Hepatocyte (in vitro differentiated cells): Measurements from ENCODE around the gene RAP1B. TPM values are rescaled to one million over a fixed set of nuclear protein-coding genes. Genes with fewer than 3 reads are reported as not detected.

Experiments
- DNase-seq: peaks from one replicate; pipeline ENCODE4 v3.0.0-alpha.2; 2016; ENCODE audit warnings: low spot score
- H2AFZ ChIP-seq: fragments of 200-600 bp; sonication (generic); 2 replicates; pipeline ENCODE4 v1.6.0; 2016; ENCODE audit warnings: antibody characterized with exemption, mild to moderate bottlenecking
- H3K27ac ChIP-seq: fragments of 200-600 bp; sonication (generic); 2 replicates; pipeline ENCODE4 v1.5.1; 2016; ENCODE audit warnings: mild to moderate bottlenecking
- H3K27me3 ChIP-seq: fragments of 200-600 bp; sonication (generic); 2 replicates; pipeline ENCODE4 v1.6.1; 2016
- H3K36me3 ChIP-seq: fragments of 200-600 bp; sonication (generic); replicated peaks from 2 replicates; pipeline ENCODE4 v1.5.1; 2016; ENCODE audit warnings: low read depth; ENCODE audit not compliant: insufficient read depth
- H3K4me1 ChIP-seq: fragments of 200-600 bp; sonication (generic); 2 replicates; pipeline ENCODE4 v1.5.1; 2016; ENCODE audit warnings: mild to moderate bottlenecking, moderate library complexity; ENCODE audit not compliant: insufficient read depth
- H3K4me2 ChIP-seq: fragments of 200-600 bp; sonication (generic); 2 replicates; pipeline ENCODE4 v1.6.0; 2016
- H3K4me3 ChIP-seq: fragments of 200-600 bp; sonication (generic); 2 replicates; pipeline ENCODE4 v1.5.1; 2016; ENCODE audit warnings: mild to moderate bottlenecking
- H3K79me2 ChIP-seq: fragments of 200-600 bp; sonication (generic); 2 replicates; pipeline ENCODE4 v1.6.0; 2017; ENCODE audit warnings: mild to moderate bottlenecking
- H3K9me2 ChIP-seq: fragments of 200-600 bp; sonication (generic); replicated peaks from 2 replicates; pipeline ENCODE4 v1.6.0; 2017; ENCODE audit warnings: mild to moderate bottlenecking; ENCODE audit not compliant: insufficient read depth
- H3K9me3 ChIP-seq: fragments of 200-600 bp; sonication (generic); 2 replicates; pipeline ENCODE4 v1.5.1; 2016; ENCODE audit warnings: low read depth, mild to moderate bottlenecking
- H4K20me1 ChIP-seq: fragments of 200-600 bp; sonication (generic); 2 replicates; pipeline ENCODE4 v1.6.0; 2016; ENCODE audit warnings: mild to moderate bottlenecking; ENCODE audit not compliant: insufficient read depth, poor library complexity, severe bottlenecking
- CTCF ChIP-seq: fragments of 200-600 bp; sonication (generic); IDR thresholded peaks from 2 replicates; pipeline ENCODE4 v1.5.1; 2016; ENCODE audit warnings: antibody characterized with exemption, mild to moderate bottlenecking; ENCODE audit not compliant: poor library complexity
- EZH2 ChIP-seq: fragments of 200-600 bp; sonication (generic); IDR thresholded peaks from 2 replicates; pipeline ENCODE4 v1.6.1; 2016; ENCODE audit warnings: antibody characterized with exemption, mild to moderate bottlenecking, borderline replicate concordance
- EZH2phosphoT487 ChIP-seq: fragments of 200-600 bp; sonication (generic); IDR thresholded peaks from one replicate; pipeline ENCODE4 v1.6.1; 2018; ENCODE audit warnings: antibody characterized with exemption, mild to moderate bottlenecking, low read depth, moderate library complexity; ENCODE audit not compliant: unreplicated experiment, severe bottlenecking
- WGBS: methylation state at CpG from one replicate; pipeline ENCODE4 v1.1.6; 2016; ENCODE audit warnings: low lambda C conversion rate; ENCODE audit errors: missing lambda C conversion rate; 5-methylcytosine and 5-hydroxymethylcytosine counted together
- polyA plus RNA-seq: library from polyadenylated mRNA; unstranded; fragments of >200 nt; fragmentation: Nextera tagmentation; extraction: Ambion mirVana; gene quantifications from 2 replicates; pipeline ENCODE4 v1.2.1, GENCODE V29; 2016
- total RNA-seq: library from RNA; depleted of rRNA; stranded (reverse); fragments of >200 nt; gene quantifications from 2 replicates; pipeline ENCODE4 v1.2.3, GENCODE V29; 2014

RAP1B gene
- total and polyA plus RNA-seq, 2 experiments from 2014 or later: 179 to 257 TPM

- H3K4me2 ChIP-seq: no peak overlapping the region
- no peak for TF ChIP-seq EZH2phosphoT487
- TF ChIP-seq CTCF: no peak
- TF ChIP-seq EZH2: no peak
- H3K4me3 ChIP-seq: no peak overlapping the region
- H3K36me3 ChIP-seq: no peaks in the 10 kb centered on the region
- no peak overlapping the region for H3K27ac ChIP-seq
- no peaks in the 10 kb centered on the region for H3K9me3 ChIP-seq
- H3K27me3 ChIP-seq: no peaks in the 10 kb centered on the region
- H3K79me2 ChIP-seq: no peaks in the 10 kb centered on the region
- DNase-seq: no peak
- H3K4me1 ChIP-seq: no peaks in the 10 kb centered on the region
- H4K20me1 ChIP-seq: no peaks in the 10 kb centered on the region
- 100% methylated on average over 1 of the region's 1 CpG for WGBS
- H3K9me2 ChIP-seq: no peaks in the 10 kb centered on the region
- H2AFZ ChIP-seq: no peak overlapping the region
Measured at GRCh38 chr12:68573406-68573805, 37.3 kb upstream of the RAP1B start.

GRCh38 chr12:68577949-68578348 lies 32.8 kb upstream of the RAP1B start:
- Histone ChIP-seq H3K27ac (no peak overlapping the region), H3K9me3 (no peaks in the 10 kb centered on the region)

GRCh38 chr12:68578765-68579164 lies 31.9 kb upstream of the RAP1B start:
- no peak for DNase-seq
- TF ChIP-seq EZH2: no peak
- TF ChIP-seq CTCF: no peak
- TF ChIP-seq EZH2phosphoT487: no peak
- no peak overlapping the region for H3K27ac ChIP-seq
- no peaks in the 10 kb centered on the region for H3K9me3 ChIP-seq
- H2AFZ ChIP-seq: no peak overlapping the region
- no peaks in the 10 kb centered on the region for H3K79me2 ChIP-seq
- no peaks in the 10 kb centered on the region for H3K9me2 ChIP-seq
- WGBS: 89% methylated on average over 6 of the region's 6 CpGs
- no peak overlapping the region for H3K4me3 ChIP-seq
- H4K20me1 ChIP-seq: no peaks in the 10 kb centered on the region
- no peaks in the 10 kb centered on the region for H3K36me3 ChIP-seq
- no peak overlapping the region for H3K4me2 ChIP-seq
- H3K27me3 ChIP-seq: no peaks in the 10 kb centered on the region
- H3K4me1 ChIP-seq: no peaks in the 10 kb centered on the region

More at GRCh38 chr12:68577949-68578348, 32.8 kb upstream of the RAP1B start:
- Histone ChIP-seq H3K27me3 (no peaks in the 10 kb centered on the region), H3K9me2 (no peaks in the 10 kb centered on the region), H3K4me2 (no peak overlapping the region), H3K79me2 (no peaks in the 10 kb centered on the region), H2AFZ (no peak overlapping the region), H3K4me3 (no peak overlapping the region), H3K36me3 (no peaks in the 10 kb centered on the region), H4K20me1 (no peaks in the 10 kb centered on the region), H3K4me1 (no peaks in the 10 kb centered on the region)
- TF ChIP-seq EZH2phosphoT487 (no peak), CTCF (no peak), EZH2 (no peak)
- WGBS: 92% methylated on average over 1 of the region's 1 CpG
- no peak for DNase-seq

- DNase-seq: no peak
- Histone ChIP-seq H3K9me3 (no peaks in the 10 kb centered on the region), H3K4me3 (no peak overlapping the region), H3K27me3 (no peaks in the 10 kb centered on the region), H3K36me3 (no peaks in the 10 kb centered on the region), H3K4me1 (no peaks in the 10 kb centered on the region), H3K4me2 (no peak overlapping the region), H3K79me2 (no peaks in the 10 kb centered on the region), H2AFZ (no peak overlapping the region), H3K27ac (no peak overlapping the region), H3K9me2 (no peaks in the 10 kb centered on the region), H4K20me1 (no peaks in the 10 kb centered on the region)
- WGBS: 84% methylated on average over 5 of the region's 5 CpGs
- TF ChIP-seq CTCF (no peak), EZH2 (no peak), EZH2phosphoT487 (no peak)
Measured at GRCh38 chr12:68579254-68579653, 31.4 kb upstream of the RAP1B start.
